KMS-11 (cell line): ENCODE measurements around the gene MYO18B.

Source experiments
- H2AFZ ChIP-seq: fragments of 200-600 bp; sonication (generic); 2 replicates; pipeline ENCODE4 v1.6.1; 2016; ENCODE audit warnings: antibody characterized with exemption, mixed run types, low read depth
- H3K27ac ChIP-seq: fragments of 200-600 bp; sonication (generic); 2 replicates; pipeline ENCODE4 v1.6.1; 2016; ENCODE audit warnings: mild to moderate bottlenecking, mixed run types
- H3K27me3 ChIP-seq: fragments of 200-600 bp; sonication (generic); 2 replicates; pipeline ENCODE4 v1.6.1; 2017; ENCODE audit warnings: mild to moderate bottlenecking, low read depth, mixed run types, moderate library complexity; ENCODE audit not compliant: insufficient read depth
- H3K36me3 ChIP-seq: fragments of 200-600 bp; sonication (generic); 2 replicates; pipeline ENCODE4 v1.6.1; 2017; ENCODE audit warnings: mild to moderate bottlenecking, mixed run types; ENCODE audit not compliant: insufficient read depth
- H3K4me1 ChIP-seq: fragments of 200-600 bp; sonication (generic); 2 replicates; pipeline ENCODE4 v1.6.1; 2016; ENCODE audit warnings: mild to moderate bottlenecking, low read depth, mixed run types; ENCODE audit not compliant: poor library complexity, severe bottlenecking
- H3K4me2 ChIP-seq: fragments of 200-600 bp; sonication (generic); 2 replicates; pipeline ENCODE4 v1.7.0; 2016; ENCODE audit warnings: mild to moderate bottlenecking, mixed run types
- H3K4me3 ChIP-seq: fragments of 200-600 bp; sonication (generic); IDR thresholded peaks from 2 replicates; pipeline ENCODE4 v1.6.1; 2017; ENCODE audit warnings: low read depth, low read length, mixed read lengths; ENCODE audit not compliant: insufficient read depth
- H3K79me2 ChIP-seq: fragments of 200-600 bp; sonication (generic); 2 replicates; pipeline ENCODE4 v1.6.1; 2016; ENCODE audit warnings: low read depth, mixed run types; ENCODE audit not compliant: insufficient read depth
- H3K9ac ChIP-seq: fragments of 200-600 bp; sonication (generic); 2 replicates; pipeline ENCODE4 v1.6.1; 2016; ENCODE audit warnings: mild to moderate bottlenecking, mixed run types
- H4K20me1 ChIP-seq: fragments of 200-600 bp; sonication (generic); 2 replicates; pipeline ENCODE4 v1.6.1; 2016; ENCODE audit warnings: mild to moderate bottlenecking, mixed run types; ENCODE audit not compliant: insufficient read depth
- CTCF ChIP-seq: fragments of 200-600 bp; sonication (generic); conservative IDR thresholded peaks from 2 replicates; pipeline ENCODE4 v1.6.1; 2017; ENCODE audit warnings: low read depth, mild to moderate bottlenecking, antibody characterized with exemption, low read length, moderate library complexity, mixed read lengths

MYO18B gene

GRCh38 chr22:25742918-25743708, 1.1 kb downstream of the MYO18B start:
- H3K27me3 ChIP-seq: no peaks in the 10 kb centered on the region

GRCh38 chr22:25744694-25745093, 2.7 kb downstream of the MYO18B start:
- Histone ChIP-seq H3K4me1 (no peaks in the 10 kb centered on the region), H3K4me2 (no peak overlapping the region), H3K9ac (no peak overlapping the region), H3K79me2 (no peaks in the 10 kb centered on the region), H3K27ac (no peak overlapping the region), H2AFZ (no peak overlapping the region), H3K36me3 (no peaks in the 10 kb centered on the region), H3K27me3 (no peaks in the 10 kb centered on the region), H3K4me3 (no peak overlapping the region), H4K20me1 (no peaks in the 10 kb centered on the region)
- TF ChIP-seq CTCF: no peak

More at GRCh38 chr22:25742918-25743708, 1.1 kb downstream of the MYO18B start:
- H3K36me3 ChIP-seq: no peaks in the 10 kb centered on the region
- no peak overlapping the region for H3K9ac ChIP-seq
- no peak for TF ChIP-seq CTCF
- no peak overlapping the region for H2AFZ ChIP-seq
- no peak overlapping the region for H3K4me2 ChIP-seq
- H3K27ac ChIP-seq: no peak overlapping the region
- no peak overlapping the region for H3K4me3 ChIP-seq
- no peaks in the 10 kb centered on the region for H3K79me2 ChIP-seq
- no peaks in the 10 kb centered on the region for H4K20me1 ChIP-seq
- H3K4me1 ChIP-seq: no peaks in the 10 kb centered on the region

- Histone ChIP-seq H3K27ac (no peak overlapping the region), H3K36me3 (no peaks in the 10 kb centered on the region), H3K27me3 (no peaks in the 10 kb centered on the region), H4K20me1 (no peaks in the 10 kb centered on the region), H3K4me2 (no peak overlapping the region), H2AFZ (no peak overlapping the region), H3K4me1 (no peaks in the 10 kb centered on the region), H3K9ac (no peak overlapping the region), H3K79me2 (no peaks in the 10 kb centered on the region), H3K4me3 (no peak overlapping the region)
- TF ChIP-seq CTCF: no peak
Observed at GRCh38 chr22:25745341-25746011, 3.5 kb downstream of the MYO18B start.

- Histone ChIP-seq H4K20me1 (no peaks in the 10 kb centered on the region), H3K79me2 (no peaks in the 10 kb centered on the region), H3K4me3 (no peak overlapping the region), H3K36me3 (no peaks in the 10 kb centered on the region), H3K4me2 (no peak overlapping the region), H3K27ac (no peak overlapping the region), H3K27me3 (no peaks in the 10 kb centered on the region), H2AFZ (no peak overlapping the region), H3K4me1 (no peaks in the 10 kb centered on the region), H3K9ac (no peak overlapping the region)
- TF ChIP-seq CTCF: no peak
Observed at GRCh38 chr22:25746012-25746373, 4.0 kb downstream of the MYO18B start.
